Activated CD8-positive, alpha-beta memory T cell treated with anti-CD3 and anti-CD28 coated beads, Interleukin-2, amount 50 U/mL, for 24 hours (primary cell): Measurements from ENCODE around the gene TMED8.
"Not testable (repeated sequence)": the region's sequence is repeated elsewhere in the genome, so short reads cannot be mapped to it uniquely, and the experiment has no call there.

Source experiments
- DNase-seq: peaks from one replicate; pipeline ENCODE4 v3.0.0-alpha.2; 2020; ENCODE audit errors: extremely low read depth

TMED8 gene

DNA sequence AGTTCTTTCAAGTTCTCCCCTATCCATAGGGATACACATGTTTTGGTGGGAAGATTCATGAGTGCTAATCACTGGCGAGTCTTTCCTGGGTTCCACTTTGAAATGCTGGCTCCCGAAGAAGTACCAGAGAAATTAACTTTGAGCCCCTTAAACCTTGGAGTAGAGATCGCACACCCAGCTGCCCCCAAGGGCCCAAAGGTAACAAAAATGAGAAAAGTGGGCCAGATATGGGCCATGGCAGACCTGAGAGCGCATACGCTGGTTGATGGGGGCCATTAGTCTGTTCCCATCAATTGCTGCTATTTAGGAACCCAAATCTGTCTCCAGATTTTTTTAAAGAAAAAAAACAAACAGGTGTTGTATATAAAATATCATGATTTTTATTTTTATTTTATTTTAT lies 53.9 kb downstream of the TMED8 start:
- no peak for DNase-seq

DNA sequence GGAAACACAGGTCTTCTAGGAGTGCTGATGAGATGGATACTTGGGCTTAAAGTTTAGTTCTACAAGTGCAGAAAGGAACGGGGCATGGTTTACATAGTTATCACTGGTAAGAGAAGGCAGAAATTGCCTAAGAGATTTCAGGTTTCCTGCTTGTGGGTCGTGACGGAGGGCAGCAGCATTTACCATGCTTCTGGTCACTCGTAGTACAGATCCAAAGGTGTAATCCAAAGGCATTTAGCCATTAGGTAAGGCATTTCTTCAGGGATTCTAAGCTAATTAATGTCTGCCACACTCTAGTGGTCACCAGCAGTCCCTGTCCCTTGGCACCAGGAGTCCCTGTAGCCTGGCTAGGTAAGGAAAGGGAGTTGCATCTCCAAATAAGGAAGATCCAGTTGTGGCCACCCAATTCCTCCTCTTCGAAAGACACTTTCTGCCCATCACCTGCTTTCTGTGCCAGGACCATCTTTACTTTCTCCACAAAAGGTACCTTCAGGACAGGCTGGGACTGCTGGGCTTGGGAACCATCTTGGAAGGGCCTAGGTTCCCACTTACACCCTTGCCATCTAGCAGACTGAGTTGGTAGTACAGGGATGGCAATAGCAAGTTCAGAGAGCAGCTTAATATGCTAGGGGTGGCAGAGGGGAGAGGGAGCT lies 54.5 kb downstream of the TMED8 start:
- no peak for DNase-seq

DNA sequence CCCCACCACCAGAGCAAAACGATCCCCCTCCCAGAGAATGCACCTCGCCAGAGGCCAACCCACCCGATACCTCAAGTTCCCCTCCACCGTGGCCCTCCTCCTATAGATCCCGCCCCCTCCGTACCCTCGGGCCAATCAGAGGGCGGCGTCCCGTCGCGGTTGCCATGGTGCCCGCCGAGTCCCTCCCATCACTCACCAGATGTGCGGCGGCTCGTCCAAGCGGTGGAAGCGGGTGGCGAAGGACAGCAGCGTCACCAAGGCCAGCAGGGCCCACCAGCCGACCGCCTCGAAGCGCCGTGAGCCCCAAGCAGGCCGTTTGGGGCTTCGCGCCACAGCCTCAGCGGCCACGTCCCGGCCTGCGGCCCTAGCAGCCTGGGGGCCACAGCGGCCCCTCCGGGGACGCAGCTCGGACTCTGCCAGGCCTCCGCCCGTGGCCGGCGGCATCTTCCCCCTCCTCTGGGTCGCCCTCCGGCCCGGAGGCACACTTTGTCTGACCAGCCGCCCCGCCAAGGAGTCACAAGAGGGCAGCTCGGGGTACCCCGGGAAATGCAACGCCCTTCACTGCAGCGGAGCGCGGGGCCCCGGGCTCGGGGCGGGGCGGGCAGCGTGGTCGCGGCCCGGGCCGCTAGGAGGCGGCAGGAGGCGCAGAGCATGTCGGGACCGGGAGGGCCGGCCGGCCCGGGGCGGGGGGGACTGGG lies 56.5 kb downstream of the TMED8 start, which contains the start of gene POMT2:
POMT2 (minus strand) TSS at position 646 of the 698 bp plus-strand sequence; CDS start at position 444, 202 bp downstream.
- DNase-seq = peak; percentile 84

DNA sequence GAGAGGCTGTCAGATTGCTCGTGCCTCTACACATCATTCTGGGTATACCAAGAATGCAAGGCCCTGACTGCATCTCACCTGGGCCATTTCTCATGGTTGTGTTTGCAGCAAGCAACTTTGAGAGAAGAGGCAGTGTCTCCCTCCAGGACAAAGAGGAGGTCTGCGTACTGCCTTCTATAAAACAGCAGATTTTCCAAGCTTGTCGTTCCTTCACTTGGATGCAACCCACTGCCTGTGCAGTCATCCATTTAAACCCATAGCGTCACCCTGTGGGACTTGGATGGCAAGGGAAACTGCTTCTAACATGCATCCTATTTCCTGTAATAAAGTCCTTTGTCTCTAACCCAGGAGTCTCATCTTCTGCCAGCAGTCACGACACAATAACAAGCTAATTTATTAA lies 57.5 kb downstream of the TMED8 start:
- no peak for DNase-seq

DNA sequence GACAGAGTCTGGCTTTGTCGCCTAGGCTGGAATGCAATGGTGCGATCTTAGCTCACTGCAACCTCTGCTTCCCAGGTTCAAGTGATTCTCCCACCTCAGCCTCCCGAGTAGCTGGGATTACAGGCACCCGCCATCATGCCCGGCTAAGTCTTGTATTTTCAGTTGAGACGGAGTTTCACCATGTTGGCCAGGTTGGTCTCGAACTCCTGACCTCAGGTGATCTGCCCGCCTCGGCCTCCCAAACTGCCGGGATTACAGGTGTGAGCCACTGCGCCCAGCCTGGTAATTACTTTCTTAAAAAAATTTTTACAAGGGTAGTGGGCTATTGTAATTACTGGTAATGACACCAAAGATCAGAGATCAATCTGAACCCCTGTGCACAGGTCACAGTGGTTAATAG lies 58.1 kb downstream of the TMED8 start:
- DNase-seq = not testable (repeated sequence)

DNA sequence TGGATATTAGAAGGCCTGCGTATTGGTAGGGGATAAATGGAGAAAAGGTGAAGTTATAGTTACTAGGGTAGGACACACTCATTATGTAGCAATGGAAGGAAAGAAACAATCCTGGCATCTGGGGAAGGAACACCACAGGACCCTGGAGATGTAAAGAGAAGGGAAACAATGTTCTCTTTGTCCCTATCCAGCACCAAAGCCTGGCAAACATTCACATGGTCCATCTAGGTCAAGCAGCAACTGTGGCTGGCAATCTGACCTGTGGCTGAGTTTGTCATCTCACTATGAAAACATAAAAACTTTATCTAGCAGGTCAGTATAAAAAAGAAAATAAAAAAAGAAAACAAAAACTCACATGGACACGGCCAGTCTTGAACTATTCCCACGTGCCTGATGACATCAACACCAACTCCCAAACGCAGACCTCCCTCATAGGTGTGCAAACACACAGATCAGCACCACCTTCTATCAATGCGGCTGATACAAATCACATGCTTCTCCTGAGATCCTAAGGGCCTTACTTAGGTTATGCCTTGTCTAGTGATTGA lies 58.8 kb downstream of the TMED8 start:
- no peak for DNase-seq

DNA sequence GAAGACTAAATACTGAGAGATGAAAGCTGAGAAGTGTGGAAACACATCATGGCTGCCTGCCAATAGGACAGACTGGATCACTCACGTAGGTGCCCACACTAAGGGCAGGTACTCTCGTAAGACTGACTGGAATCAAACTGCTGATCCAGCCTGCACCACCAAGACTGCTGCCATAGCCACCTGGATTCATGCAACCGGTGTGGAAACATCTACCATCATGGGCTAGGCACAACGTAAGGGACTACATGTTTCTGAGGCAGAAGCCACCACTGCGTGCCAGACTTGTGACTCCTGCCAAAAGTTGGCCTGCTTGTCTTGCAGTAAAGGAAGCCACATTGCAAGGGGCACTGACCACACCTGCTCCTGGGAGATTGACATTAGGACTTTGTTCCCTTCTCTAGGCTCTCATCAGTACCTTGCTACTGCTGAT lies 60.0 kb downstream of the TMED8 start:
- no peak for DNase-seq

DNA sequence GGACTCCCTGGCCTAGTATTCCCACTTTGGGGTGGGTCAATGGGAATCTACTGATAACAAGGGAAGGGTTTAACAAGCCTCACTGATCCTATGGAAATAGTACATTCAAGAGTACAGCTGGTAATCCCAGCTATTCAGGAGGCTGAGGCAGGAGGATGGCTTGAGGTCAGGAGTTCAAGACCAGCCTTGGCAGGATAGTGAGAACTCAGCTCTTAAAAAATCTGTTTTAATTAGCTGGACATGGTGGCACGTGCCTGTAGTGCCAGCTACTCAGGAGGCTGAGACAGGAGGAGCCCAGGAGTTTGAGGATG lies 60.7 kb downstream of the TMED8 start:
- DNase-seq = no peak

DNA sequence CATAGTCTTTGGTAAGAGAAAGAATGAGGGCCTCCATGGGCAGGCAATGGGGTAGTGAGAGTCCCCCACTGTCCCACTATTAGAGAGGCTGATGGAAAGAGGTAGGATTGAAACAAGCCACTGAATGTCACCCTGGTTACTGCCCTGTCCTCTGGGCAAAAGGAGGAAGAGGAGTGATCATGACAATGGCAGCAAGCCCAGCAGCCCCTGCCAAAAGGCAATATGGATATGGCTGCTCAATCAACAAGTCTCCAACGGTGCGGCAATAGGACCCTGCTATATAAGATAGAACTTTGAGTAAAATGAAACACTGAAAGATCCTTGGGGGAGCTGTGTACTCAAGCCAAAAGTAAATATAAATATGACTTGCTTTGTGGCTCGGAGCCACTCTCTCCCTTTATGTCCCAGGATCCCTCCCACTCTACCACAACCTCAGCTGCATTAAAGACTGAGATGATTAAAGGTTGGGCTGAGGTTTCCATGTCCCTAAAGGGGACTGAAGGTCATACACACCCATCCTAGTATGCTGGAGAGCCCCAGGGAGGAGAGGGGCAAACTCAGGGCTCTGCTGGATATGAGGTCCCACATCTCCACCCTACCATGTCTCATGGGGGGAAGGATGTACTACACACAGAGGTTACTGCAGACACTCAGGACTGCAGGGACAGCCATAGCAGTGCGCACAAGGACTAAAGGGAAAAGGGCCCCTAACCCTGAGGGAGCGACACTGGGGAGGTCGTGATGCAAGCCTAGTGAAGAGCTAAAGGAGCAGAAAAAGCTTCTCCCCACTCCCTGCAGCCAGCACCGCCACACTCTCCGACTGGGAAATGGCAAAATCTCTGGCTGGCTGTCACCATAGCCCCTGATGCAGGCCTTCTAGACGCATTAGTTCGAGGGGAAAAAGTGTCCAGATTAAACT lies 62.1 kb downstream of the TMED8 start:
- no peak for DNase-seq

DNA sequence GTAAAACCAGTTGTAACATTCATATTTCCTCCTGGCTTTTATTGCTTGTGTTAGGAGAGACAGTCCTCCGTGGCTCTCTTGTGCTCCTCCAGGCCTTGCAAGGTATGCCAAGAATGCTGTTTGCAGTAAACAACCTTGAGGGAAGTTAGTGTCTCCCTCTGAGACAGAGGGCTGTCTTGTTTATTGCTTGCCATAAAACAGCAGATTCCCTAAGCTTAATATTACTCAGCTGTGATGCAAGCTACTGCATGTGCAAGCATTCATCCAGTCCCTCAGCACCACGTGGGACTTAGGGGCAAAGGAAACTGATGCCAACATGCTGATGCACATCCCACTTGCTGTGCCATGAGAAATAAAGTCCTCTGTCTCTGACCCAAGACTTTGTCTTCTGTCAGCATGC lies 62.9 kb downstream of the TMED8 start:
- no peak for DNase-seq

DNA sequence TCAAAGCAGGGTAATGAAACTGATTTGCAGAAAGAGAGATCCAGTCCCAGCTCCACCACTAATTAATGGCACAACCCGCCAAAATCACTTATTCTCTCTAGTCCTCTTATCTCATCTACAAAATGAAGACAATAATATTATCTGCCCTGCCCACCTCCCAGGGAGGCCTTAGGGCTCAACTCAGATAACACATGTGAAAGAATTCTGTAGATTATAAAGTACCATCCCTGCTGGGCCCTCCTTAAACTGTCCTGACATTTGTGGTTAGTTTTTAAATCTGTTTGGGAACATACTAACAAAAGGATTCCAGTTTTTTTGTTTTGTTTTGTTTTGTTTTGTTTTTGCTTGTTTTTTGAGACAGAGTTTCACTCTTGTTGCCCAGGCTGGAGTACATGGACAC lies 63.5 kb downstream of the TMED8 start:
- DNase-seq = no peak

DNA sequence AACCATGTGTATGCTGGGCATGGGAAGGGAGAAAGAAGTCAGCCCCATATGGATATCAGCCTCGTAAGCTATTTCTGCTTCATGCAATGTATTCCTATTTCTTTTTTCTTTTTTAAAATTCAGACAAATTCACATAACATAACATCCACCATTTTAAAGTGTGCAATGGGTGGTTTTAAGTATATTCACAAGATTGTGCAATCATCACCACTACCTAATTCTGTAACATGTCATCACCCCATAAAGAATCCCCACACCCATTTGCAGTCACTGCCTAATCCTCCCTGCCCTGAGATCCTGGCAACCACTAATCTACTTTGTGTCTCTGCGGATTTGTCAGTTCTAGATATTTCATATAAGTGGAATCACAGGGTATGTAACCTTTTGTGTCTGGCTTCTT lies 65.7 kb downstream of the TMED8 start:
- DNase-seq = no peak

DNA sequence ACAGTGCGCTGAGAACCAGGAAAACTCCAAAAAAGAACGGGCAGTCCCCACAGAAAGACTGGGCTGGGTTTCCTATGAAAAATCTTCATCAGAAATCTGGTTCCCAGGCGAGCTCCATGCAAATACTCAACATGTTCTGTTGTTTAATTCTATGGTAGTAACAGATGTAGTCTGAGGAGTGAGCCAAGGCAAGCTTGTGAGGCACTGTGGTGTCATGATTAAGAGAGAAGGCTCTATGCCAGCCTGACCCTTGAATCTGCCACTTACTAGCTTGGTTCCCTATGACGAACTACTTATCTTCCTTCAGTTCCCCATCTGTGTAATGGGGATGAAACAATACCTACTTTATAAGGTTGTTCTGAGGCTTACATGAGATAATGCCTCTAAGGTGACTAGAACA lies 66.9 kb downstream of the TMED8 start:
- DNase-seq = no peak

DNA sequence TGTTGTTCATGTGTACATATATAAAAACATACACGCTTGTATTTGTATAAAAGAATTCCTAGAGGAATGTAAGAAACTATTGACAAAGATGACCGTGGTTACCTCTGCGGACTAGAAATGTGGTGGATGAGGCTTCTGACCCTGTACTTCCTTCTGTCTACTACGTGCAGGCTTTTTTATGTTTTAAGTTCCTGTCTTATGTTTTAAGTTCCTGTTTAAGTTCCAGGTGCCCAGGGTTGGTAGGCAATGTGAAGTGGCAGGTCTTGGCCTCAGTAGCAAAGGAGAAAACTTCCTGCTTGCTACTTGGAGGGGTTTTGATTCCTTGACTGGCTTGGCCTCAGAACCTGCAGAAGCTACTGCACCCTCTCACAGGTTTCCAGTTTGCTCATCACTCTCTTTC lies 67.8 kb downstream of the TMED8 start:
- no peak for DNase-seq

DNA sequence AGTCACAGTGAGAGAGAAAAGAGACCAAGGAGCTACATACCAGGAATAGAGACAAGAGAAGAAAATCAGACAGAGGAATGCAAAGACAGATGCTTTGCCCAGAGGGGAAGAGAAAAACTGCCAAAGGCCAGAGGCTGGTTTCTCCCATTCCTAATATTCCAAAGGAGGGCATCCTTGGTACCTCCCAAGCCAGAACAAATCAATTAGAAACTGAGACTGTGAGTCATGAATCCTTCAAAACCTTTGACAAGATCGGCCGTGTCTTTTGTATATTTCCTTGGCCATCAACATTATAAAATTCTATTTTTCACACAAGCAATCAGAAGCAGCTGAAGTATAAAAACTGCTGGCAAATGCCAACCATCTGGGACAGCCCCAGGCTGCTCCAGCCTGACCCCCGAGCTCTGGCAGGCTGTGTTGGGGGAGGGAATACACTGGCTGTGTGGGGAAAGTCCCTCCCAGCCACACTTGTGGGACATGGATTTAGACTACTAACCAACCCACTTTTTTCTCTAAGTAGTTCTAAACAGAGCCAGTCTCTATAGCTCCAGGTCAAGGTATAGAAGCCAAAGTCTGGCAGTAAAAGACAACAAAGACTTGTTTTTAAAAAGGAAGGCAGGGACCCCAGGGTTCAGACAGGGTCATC lies 69.9 kb downstream of the TMED8 start:
- no peak for DNase-seq

DNA sequence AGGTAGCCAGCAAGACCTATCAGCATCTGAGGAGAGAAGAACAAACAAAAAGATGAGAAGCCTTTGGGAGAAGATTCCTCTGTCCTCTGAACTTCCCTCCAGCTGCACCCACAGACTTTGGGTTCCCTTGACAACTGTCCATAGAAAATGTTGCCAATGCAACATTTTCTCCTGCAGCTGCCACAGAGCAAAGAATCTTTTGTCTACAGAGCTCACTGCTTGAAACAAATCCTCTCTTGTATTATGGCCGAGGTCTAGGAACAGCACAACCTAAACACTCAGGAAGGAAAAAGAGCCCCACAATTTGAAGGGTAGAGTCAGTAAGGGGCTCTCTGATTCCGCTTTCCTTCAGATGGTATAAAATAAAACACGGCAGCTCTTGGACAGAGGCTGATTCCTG lies 70.5 kb downstream of the TMED8 start:
- DNase-seq = no peak

DNA sequence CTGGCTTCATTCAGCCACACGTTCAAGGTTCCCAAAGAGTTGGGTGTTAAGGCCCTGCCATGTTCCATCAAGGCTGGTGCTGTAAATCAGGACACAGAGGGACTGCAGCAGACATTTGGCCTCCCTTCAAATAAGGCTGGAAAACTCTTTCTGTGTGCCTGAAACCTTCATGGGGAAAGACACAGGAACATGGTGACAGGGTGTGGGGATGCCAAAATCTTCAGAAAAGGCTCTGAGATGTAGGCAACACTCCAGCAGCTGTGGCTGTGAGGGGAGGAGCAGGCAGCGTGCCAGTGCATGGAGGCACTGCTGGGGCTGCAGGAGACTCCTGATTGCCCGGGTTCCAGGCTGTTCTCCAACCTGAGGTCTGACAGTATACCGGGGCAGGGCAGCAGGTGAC lies 71.2 kb downstream of the TMED8 start:
- no peak for DNase-seq

DNA sequence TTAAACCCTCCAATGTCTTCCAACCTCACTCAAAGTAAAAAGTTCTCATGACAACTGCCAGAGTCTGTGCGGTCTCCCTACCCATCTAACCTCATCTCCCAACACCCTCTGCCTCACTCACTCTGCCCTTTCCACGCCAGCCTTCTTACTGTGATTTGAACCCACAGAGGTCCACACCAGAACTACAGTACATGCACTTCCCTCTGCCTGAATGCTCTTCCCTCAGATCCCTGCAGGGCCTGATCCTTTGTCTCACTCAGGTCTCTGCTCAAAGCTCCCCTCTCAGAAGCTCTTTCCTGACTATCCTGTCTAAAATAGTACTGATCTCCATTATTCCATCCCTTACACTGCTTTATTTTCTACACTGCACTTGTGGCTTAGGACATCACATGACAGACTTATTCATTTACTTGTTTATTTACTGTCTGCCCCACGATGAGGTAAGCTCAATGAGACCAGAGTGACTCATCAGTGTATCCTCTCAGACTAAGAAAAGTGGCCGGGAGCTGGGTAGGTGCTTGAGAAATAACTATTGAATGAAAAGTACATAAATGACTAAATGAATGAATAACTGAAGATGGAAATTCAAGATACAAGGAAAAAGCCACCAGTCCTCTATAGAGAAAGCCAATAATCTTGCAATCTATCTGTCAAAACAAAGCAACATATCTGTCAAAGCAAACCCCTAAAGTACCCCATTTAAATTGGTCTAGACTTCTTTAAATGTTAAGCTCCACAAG lies 73.3 kb downstream of the TMED8 start:
- no peak for DNase-seq

DNA sequence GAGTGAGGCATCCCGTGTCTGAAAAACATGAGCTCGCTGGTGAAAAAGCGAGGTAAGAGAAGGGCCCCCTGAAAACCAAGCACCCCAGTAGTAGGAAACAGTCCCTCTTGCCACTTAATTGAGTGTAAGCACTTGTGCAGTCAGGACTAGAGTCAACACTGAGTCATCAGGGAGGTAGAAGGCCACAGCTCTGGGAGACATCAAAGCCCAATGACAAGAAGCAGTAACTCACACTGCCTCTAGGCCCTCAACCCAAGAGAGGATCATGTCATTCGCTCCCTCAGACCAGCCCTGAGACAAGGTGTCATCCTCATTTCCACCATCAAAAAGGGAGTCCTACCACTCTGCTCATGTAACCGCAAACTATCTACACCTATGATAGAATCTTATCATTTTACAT lies 74.0 kb downstream of the TMED8 start:
- no peak for DNase-seq

DNA sequence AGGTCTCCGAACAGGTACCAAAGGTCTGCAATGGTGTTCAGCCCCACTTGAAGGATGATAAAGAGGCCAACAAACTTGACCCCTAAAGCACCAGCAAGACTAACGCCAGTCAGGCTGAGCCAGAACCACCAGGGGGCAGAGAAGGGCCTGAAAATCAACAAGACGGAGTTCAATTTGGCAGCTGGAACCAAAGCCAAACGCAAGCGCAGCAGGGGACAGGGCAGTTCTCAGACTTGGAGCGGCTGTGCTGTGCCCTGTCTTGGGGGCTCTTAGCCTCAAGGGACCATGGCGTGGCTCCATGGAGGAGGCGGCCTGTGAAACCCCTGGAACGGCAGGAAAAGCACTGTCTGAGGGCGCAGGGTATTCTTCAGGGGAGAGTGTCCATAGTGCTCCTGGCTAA lies 75.8 kb downstream of the TMED8 start:
- DNase-seq = no peak

DNA sequence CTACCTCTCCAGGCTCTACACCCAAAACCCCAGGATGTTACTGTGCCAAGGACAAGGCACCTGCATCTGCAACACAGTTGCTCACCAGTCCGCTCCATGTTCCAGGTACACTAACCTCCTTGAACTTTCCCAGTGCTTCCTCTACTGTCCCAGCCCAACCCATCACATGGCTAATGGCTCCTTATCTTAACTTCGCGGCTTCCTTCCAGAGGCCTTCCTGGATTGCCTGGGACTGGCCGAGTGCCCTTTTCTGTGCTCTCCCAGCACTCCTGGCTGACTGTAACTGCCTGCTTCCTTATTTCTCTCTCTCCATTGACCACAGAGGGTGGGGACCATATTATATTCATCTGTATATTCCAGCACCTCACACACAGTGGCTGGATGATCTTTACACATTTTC lies 77.1 kb downstream of the TMED8 start:
- no peak for DNase-seq
